ENCODE data around the gene AHI1. TPM values are rescaled to one million over a fixed set of nuclear protein-coding genes. Genes with fewer than 3 reads are reported as not detected.

AHI1 gene
- total and polyA plus RNA-seq, 2 donors (not counting 1 experiment from before 2014, with no cell fraction given): 8.3 to 61.7 TPM

Small RNA genes within 50 kb of the gene (small RNA-seq; reads per million reads assigned to genes)
- gene MIR548A2 (ENCODE audit: insufficient read length, low read depth, low replicate concordance) (not detected), gene RF00019 (ENCODE audit: insufficient read length, low read depth, low replicate concordance) (not detected)

All from B cell (primary cell).